HG03095 (cell line): ENCODE data around the gene MIR17HG.
"Not testable (repeated sequence)": the region's sequence is repeated elsewhere in the genome, so short reads cannot be mapped to it uniquely, and the experiment has no call there.

Experiments
- ATAC-seq: cut with Tn5 transposase; IDR thresholded peaks from one replicate; pipeline ENCODE4 v1.9.1; 2021; ENCODE audit warnings: moderate library complexity; ENCODE audit not compliant: unreplicated experiment

The MIR17HG gene

DNA sequence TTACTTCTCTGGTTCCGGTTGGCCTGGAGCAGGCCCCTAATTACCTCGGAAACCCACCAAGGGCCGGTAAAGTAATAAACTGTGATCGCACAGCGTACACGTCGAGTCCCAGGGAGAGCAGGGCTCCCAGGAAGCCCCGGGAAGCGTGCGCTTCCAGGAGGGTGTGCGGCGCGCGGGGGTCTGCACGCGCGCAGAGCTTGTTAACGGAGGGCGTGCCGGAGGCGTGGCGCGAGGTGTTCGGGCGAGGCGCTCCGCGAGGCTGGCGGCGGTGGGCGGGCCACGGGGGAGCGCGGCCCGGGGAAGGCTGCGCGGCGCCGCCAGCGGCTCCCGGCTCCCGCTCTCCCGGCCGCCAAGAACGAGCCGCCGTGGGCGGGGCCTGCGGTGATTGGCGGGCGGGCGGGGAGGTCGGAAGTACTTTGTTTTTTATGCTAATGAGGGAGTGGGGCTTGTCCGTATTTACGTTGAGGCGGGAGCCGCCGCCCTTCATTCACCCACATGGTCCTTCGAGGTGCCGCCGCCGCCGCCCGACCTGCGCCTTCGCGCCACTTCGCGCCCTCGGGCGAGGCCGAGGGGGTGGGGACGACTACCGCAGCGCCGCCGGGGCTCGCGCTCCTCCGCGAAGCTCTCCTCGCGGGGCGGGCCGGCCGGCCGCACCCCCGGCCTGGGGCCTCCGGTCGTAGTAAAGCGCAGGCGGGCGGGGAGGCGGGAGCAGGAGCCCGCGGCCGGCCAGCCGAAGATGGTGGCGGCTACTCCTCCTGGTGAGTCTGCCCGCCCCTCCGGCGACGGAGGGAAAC lies at the start of gene MIR17HG:
TSS of gene MIR17HG (plus strand) at position 486 of the 794 bp plus-strand sequence.
- peak; percentile 54 for ATAC-seq

DNA sequence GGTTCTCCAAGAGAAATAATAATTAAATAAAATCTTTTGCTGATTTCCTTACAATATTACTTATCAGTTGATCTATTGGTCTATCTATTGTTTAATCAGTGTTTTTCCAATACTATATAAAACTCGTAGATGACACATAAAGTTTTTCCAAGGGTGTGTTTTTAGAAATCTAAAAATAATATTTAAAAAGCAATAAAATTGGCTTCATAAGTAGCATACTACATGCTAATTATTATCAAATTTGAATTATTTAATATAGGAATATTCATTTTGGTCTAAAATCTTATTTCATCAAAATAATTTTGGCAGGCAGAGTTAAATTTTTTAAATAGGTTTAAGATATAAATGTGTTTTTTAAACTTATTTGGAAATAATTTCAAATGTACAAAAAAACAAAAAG lies 49.4 kb upstream of the MIR17HG start:
- no peak for ATAC-seq

DNA sequence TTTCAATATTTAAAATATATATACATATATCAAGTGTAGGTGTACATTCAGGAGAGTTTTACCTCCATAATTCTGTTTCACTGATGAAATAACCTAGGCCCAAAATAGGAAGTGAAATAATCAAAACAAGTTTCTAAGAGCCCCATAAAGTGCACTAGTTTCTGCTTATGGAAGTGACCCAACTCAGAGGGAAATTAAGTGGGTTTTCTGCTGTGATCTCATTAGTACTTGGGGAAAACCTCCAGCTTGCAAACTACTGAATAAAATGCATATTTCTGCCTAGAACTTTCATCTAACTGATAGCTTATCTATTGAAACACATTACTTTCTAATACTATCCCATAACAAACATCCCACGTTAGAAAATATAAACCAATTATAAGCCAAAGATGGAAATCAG lies 45.4 kb upstream of the MIR17HG start:
- peak; percentile 93 for ATAC-seq

DNA sequence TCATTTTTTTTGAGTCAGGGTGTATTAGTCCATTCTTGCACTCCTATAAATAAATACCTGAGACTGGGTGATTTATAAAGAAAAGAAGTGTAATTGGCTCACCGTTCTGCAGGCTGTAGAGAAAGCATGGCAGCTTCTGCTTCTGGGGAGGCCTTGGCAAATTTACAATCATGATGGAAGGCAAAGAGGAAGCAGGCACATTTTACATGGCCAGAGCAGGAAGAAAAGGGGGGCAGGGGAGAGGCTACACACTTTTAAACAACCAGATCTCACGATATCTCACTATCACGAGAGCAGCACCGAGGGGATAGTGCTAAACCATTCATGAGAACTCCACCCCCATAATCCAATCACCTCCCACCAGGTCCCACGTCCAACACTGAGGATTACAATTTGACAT lies 44.5 kb upstream of the MIR17HG start:
- ATAC-seq: no peak

DNA sequence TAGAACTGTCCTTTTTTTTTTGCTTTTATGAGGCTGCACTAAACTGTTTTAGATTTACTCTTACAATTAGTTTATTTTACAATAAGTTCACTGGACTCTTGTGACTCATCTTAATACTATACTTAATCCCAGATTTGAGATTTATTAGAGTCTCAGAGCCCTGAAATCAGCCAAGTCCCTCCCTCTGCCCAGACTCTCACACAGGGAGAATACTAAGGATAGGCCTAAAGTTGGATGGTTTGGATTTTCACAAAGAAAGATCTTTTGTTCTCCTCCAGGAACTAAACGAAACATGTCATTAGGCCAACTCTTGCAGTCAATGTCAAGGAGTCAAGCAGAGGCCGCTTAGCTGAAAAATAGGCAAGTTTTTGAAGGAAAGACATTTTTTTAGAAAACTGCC lies 42.7 kb upstream of the MIR17HG start:
- ATAC-seq: no peak

DNA sequence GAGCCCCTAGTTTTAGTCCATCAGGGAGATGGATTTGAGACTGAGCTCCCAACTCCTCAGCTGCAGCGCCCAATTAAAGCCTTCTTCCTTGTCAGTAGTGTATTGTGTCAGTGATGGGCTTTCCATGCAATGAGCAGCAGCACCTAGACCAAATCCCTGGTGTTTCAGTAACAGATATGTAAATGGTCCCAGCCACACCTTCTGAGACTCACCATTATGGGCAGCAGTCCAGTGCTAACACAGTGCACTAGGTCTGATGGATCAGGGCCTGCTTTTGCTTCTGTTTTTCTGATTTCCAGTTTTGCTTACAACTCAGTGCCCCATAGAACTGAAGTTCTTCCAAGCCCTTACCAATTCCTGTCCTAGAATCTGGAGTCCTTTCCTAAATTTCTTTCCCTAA lies 41.8 kb upstream of the MIR17HG start:
- no peak for ATAC-seq

DNA sequence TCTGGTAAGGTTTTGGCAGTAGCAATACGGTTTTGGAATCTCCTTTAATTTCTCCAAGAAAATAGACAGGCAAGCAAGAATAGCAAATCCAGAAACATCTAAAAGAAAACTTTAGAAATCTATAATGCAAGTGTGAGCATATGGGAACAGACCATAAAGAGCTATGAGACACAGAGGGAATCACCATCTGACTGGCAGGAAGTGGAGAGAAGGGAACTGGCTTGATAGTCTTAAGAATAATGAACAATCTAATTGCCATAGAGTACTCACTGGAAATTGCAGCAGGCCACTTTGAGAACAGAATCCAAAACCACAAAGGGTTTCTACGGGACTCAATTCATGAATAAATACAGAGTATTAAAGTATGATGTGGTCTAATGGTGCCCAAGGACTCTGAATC lies 39.6 kb upstream of the MIR17HG start:
- ATAC-seq: no peak

DNA sequence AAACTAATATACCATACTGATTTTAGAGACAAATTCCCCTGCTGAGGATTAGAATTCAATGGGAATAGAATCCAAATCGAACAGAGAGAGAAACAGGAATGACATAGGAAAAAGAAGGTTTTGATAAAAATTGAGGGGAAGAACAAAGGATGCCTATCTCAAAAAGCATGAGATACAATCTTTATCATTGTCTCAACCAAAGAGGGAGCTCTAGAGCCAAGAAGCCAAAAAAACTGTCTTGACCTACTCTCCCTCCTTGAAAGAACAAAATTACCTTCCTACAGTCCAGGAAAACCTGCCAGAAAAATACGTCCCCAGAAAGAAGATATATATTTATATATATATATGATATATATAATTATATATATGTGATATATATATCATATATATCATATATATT lies 39.2 kb upstream of the MIR17HG start:
- ATAC-seq: no peak

DNA sequence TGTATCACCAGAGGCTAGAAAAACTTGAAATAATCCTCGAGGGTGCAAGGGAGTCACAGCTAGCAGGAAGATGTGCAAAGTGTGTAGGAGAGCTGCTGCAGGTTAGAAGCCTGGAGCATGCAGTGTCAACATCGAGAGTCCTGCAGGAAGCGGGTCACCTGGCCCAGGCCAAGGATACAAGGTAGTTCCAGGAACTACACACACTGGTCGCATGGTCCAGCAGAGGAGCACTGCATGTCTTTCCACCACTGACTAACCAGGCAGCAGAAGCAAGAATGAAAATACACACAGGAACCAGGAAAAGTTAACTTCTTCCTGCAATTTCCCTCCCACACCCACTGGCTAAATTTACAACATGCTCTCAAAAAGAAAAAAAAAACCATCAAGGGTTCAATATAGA lies 36.0 kb upstream of the MIR17HG start:
- ATAC-seq: no peak

DNA sequence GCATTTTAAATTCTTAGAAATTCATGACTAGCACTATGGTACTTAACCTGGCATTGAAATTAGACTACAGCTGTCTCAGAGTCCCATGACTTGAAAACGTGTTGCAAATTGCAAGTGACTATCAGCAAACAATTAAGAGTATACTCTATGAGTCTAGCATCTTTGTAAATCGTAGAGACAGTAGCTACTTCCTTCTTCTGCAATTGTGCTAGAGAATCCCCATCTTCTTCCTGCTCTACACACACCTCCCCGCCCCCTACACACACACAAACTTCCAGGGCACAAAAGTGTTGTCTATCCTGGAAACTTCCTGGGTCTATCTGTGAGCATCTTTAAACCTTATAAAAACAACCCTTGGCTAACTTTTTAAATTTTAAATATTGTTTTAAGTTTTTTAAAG lies 35.2 kb upstream of the MIR17HG start:
- ATAC-seq: no peak

DNA sequence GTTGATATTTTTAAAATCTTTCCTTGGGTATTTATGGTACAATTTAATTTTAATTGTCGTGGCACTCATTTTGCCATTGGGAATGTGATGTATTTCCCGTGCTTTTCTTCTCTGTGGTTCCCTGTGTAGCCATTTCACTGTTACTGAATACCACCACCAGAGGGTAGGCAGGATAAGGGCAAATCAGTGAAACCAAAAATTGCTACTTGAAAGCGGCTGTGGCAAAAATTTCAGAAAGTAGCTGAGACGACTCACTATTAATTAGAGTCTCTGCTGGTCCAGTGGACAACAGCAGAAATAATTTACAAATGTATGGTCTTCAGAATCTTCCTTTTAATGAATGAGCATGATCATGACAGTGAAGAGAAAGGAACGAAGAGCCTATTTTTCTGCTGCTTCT lies 34.4 kb upstream of the MIR17HG start:
- peak; percentile 74 for ATAC-seq

DNA sequence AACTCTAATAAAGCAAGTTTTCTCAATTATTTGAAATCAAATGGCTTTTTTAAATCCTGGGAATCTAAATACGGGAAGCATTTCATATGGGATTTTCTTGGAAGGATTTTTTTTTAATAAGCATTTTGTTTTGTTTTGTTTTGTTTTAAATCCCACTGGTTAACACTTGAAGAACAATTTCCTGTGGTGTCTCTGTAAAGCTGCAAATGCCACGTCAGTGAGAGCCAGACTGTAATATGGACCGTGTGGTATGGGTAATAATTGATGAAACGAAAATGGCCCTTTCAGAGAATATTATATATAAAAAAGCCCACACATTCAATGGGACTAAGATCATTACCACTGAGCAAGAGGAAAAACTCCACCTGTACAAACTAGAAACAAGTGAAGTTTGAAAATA lies 33.9 kb upstream of the MIR17HG start:
- peak; percentile 50 for ATAC-seq

DNA sequence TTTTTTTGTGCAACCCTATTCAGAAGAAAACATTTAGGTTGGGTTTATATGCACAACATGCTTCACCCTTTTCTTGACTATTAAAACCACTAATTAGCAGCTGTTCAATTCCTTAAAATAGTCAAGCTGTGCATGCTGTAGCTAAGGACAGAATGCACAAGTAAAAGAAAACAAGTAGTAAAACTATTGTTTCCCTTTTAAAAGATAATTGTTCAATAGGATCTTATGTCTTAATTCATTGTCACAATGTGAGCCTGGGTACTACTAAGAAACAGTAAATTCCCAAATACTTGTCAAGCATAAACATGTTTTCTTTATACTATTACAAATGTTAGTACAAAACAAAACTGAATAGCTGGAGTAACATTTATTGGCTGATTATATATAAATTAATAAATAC lies 32.6 kb upstream of the MIR17HG start:
- ATAC-seq: no peak

DNA sequence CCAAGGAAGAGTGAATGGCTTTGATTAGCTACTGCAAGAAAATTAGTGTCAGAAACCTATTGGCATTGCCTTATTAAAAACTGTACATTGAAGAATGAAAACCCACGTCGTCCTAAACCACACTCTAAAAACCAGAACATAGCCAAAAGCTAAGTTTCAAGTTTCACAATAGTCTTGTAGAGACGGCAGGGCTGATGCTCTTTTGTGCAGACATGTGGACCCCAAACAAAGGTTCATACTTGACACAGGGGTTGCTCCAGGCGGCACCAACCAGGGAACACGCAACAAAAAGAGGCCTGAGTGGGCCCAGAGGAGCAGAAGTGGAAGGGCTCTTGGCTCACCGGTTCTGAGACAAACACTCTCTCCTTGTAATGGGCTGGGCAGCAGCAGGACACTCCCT lies 28.6 kb upstream of the MIR17HG start:
- no peak for ATAC-seq

DNA sequence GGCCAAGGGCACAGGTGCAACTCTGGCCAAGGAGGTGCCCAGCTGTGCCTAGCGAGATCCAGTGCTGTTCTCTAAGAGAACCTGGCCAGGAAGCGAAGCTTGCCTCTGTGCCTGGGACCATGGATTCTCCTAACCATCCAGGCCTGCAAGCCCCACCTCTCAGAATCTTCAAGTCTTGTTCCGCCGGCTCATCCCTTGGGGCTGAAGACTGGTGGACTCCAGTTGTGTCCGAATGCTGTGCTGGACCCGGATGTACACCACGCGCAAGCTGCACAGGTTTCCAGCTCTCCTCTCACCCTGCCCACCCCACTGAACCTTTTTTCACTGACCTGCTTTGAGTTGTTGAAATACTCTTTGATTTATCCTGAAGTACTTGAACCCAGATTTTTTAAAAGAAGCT lies 27.5 kb upstream of the MIR17HG start:
- ATAC-seq: no peak

DNA sequence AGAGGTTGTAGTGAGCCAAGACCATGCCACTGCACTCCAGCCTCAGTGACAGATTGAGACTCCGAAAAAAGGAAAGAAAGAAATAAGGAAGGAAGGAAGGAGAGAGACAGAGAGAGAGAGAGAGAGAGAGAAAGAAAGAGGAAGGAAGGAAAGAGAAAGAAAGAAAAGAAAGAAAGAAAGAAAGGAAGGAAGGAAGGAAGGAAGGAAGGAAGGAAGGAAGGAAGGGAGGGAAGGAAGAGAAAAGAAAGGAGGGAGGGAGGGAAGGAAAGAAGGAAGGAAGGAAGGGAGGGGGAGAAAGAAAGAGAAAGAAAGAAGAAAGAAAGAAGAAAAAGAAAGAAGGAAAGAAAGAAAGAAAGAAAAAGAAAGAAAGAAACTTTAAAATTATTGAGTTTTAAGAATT lies 26.5 kb upstream of the MIR17HG start:
- ATAC-seq: not testable (repeated sequence)

DNA sequence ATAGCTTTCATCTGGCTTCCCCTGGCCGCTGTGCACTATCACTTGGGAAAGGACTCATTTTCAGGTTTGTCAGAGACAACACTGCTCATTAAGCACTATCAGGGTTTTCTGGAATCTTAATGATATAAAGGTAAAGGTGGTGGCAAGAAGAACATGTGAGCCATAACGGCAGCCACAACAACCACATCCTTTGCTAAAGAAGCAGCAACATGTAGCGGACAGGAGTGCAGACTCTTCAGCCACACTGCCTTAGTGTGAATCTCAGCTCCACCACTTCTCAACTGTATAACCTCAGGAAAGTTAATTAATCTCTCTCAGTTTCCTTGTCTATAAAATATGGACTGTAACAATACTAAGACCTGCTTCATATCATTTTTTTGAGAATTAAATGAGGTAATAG lies 24.1 kb upstream of the MIR17HG start:
- ATAC-seq: no peak

DNA sequence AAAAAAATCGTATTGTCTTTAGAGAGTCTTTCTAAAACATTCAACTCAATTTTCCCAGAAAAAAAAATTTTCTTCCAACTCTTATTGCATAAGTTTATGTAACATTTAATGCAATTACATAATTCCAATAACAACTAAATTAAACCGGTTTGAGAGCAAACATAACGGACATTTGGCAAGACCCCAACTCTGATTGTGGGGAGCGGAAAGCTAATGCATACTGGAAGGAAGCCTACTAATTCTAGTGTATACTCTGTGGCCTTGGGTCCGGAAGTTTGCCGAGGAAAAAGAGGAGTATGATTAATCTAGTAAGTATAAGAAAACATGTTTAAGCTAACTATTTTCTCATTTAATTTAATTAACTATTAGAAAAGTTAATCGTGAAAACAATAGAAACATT lies 21.3 kb upstream of the MIR17HG start:
- ATAC-seq: no peak

DNA sequence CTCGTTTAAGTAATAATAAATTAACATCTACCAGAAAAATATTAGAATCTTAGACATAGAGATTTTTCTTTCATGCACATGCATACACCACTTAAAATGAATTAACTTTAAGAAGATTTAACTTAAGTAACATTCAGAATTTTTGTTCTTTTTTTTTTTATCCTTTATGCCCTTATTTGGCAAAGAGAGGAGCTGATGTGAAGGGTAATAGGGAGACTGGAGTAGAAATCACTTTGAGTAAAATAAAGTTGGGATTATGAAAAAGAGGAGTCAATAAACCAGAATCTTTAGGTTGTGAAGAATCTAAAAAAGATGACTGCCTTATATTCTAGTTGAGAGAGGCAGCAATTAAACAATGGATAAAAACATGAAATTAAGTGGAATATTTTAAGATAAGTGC lies 18.8 kb upstream of the MIR17HG start:
- no peak for ATAC-seq

DNA sequence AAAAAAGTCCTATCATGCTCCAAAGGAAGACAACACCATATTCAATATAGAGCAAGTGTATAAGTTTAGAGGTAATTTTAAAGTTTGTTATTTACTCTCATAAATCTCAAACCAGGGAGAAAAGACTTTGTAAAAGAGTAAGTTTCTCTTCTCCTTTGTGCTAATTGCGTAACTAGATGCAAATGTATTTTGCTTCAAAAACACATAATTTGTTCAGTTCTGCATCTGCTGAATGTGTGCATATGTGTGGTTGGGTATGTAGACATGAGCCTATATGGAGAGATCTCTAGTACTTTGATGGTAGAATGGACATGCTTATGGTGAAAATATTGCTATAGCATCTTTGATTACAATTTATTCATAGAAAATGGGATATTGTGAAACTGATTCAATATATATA lies 17.8 kb upstream of the MIR17HG start:
- no peak for ATAC-seq

DNA sequence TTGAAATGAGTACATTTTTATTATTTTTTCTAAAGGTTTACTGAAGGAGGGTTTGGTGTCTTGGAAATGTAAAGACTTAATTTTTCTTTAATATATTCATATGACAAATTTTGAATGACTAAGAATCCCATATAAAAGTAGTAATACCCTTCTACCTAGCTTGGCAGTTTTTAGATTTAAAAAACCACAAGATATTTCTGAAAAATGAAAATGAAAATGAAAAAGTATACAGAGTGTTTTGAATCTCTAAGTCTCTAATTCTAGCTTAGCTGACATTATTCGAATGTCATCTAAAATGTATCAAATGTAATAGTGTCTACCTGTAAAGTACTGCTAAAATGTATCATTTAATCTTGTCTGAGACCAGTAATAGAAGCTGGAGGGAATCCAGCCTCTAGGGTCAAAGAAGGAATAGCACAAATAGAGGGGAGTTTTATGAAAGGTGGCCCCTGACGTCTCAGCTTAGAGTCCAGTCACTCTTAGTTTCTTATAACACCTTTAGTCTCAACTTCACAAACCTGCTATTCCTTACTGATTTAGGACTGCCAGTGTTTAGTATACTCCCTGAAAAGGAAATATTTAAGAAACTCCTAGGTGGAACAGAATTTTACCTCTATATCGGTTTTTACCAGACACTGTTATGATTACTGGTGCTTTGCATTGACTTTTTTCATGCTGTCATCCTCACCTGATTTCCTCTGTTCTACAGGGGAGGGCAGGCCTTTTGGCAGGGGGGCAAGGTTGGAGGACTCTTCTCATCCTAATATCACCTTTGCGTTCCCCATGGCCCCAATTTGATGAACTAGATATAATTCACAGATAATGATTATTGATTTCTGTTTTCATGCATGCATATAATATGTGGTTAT lies 16.2 kb upstream of the MIR17HG start:
- ATAC-seq: peak; percentile 82

DNA sequence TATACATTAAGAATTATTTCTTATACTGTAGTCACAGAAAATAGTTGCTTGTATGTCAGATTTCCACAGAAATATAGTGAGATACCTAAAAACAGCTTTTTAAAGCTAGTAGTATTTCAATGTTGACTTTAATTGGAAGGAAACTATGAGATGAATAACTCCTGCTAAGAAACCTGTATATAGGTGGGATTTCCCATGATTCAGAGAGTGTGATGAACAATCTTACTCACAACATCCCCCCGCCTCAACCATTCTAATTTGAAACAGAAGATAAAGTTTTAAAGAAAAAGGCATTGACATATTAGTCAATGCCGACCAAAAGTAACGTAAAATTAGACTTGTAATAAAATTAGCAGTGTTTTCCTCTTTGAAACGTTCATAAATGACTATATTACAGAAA lies 1.4 kb upstream of the MIR17HG start:
- no peak for ATAC-seq
